ENCODE data around the gene TAOK1.

GRCh38 chr17:29590411-29591145 is 200.4 kb downstream of the TAOK1 start:
- TF ChIP-seq CTCF (IDR thresholded peaks at IDR 0.05) (no peak), POLR2A (IDR thresholded peaks at IDR 0.05) (no peak)

Measured in uterus (tissue), 2 donors.